ENCODE results near the gene BCL6.

DNA sequence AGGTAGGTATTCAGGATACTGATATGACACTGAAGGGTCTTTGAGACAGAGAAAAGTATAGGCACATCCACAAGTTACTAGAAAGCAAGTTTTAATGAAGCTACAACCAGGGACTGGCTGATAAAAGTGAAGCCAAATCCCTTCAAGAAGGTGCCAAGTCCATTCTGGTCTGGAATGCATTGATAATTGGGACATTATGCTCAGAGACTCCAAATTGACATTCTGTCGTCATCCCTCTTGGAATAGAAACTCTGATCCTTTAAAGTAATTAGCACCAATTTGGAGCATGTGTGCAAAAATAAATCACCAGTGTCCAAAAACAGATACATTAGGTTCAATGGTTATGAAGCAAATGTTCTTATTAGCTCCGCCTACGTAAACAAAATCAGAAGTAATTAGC is 47.3 kb upstream of the BCL6 start:
- no peak for TF ChIP-seq NR3C1 (CRISPR knock-in tag; conservative IDR thresholded peaks at IDR 0.05; ENCODE audit: low read depth)
- no peak for TF ChIP-seq CREM (CRISPR knock-in tag; IDR thresholded peaks at IDR 0.05)
- TF ChIP-seq, protein P1, sequence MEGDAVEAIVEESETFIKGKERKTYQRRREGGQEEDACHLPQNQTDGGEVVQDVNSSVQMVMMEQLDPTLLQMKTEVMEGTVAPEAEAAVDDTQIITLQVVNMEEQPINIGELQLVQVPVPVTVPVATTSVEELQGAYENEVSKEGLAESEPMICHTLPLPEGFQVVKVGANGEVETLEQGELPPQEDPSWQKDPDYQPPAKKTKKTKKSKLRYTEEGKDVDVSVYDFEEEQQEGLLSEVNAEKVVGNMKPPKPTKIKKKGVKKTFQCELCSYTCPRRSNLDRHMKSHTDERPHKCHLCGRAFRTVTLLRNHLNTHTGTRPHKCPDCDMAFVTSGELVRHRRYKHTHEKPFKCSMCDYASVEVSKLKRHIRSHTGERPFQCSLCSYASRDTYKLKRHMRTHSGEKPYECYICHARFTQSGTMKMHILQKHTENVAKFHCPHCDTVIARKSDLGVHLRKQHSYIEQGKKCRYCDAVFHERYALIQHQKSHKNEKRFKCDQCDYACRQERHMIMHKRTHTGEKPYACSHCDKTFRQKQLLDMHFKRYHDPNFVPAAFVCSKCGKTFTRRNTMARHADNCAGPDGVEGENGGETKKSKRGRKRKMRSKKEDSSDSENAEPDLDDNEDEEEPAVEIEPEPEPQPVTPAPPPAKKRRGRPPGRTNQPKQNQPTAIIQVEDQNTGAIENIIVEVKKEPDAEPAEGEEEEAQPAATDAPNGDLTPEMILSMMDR (IDR thresholded peaks at IDR 0.05) = no peak
- TF ChIP-seq SMAD3 (CRISPR knock-in tag; IDR thresholded peaks at IDR 0.05; ENCODE audit: borderline replicate concordance) = no peak
- no peak for TF ChIP-seq RELA (CRISPR knock-in tag; IDR thresholded peaks at IDR 0.05; ENCODE audit: borderline replicate concordance)
- no peak for TF ChIP-seq JUN (CRISPR knock-in tag; IDR thresholded peaks at IDR 0.05)
- TF ChIP-seq TEAD4 (CRISPR knock-in tag; IDR thresholded peaks at IDR 0.05) = no peak
- TF ChIP-seq, protein P2, sequence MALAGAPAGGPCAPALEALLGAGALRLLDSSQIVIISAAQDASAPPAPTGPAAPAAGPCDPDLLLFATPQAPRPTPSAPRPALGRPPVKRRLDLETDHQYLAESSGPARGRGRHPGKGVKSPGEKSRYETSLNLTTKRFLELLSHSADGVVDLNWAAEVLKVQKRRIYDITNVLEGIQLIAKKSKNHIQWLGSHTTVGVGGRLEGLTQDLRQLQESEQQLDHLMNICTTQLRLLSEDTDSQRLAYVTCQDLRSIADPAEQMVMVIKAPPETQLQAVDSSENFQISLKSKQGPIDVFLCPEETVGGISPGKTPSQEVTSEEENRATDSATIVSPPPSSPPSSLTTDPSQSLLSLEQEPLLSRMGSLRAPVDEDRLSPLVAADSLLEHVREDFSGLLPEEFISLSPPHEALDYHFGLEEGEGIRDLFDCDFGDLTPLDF (CRISPR knock-in tag; IDR thresholded peaks at IDR 0.05) = no peak
- no peak for TF ChIP-seq FOXK1 (CRISPR knock-in tag; IDR thresholded peaks at IDR 0.05)
- no peak for TF ChIP-seq NFE2L1 (CRISPR knock-in tag; IDR thresholded peaks at IDR 0.05)
- TF ChIP-seq, protein P3, sequence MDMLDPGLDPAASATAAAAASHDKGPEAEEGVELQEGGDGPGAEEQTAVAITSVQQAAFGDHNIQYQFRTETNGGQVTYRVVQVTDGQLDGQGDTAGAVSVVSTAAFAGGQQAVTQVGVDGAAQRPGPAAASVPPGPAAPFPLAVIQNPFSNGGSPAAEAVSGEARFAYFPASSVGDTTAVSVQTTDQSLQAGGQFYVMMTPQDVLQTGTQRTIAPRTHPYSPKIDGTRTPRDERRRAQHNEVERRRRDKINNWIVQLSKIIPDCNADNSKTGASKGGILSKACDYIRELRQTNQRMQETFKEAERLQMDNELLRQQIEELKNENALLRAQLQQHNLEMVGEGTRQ (CRISPR knock-in tag; IDR thresholded peaks at IDR 0.05) = no peak
- TF ChIP-seq CREB1 (CRISPR knock-in tag; IDR thresholded peaks at IDR 0.05) = no peak
- TF ChIP-seq NR2C2 (CRISPR knock-in tag; IDR thresholded peaks at IDR 0.05) = no peak

Data from WTC11 (cell line).